ENCODE measurements around the gene FLT4.
"Not testable (repeated sequence)": the region's sequence is repeated elsewhere in the genome, so short reads cannot be mapped to it uniquely, and the experiment has no call there.

Gene FLT4

GRCh38 chr5:180649297-180650039, at the start of gene FLT4:
Gene FLT4 (minus strand): TSS chr5:180649600. CDS start chr5:180649545, 55 bp downstream.
- peak in 1 of 4 experiments; percentile 10 for DNase-seq

GRCh38 chr5:180699042-180699441, 49.6 kb upstream of the FLT4 start:
- DNase-seq: no peak

- no peak for DNase-seq
These were observed 46.7 kb upstream of the FLT4 start for GRCh38 chr5:180696116-180696515.

- DNase-seq: no peak
These were observed 43.0 kb upstream of the FLT4 start for GRCh38 chr5:180692429-180692828.

GRCh38 chr5:180691046-180691445, 41.6 kb upstream of the FLT4 start:
- no peak for DNase-seq

- DNase-seq: no peak
These were observed 41.2 kb upstream of the FLT4 start for GRCh38 chr5:180690562-180690961.

- no peak for DNase-seq
These were observed 40.4 kb upstream of the FLT4 start for GRCh38 chr5:180689775-180690174.

- DNase-seq: peak in 2 of 4 experiments; percentile 11 to 39
These were observed 39.8 kb upstream of the FLT4 start for GRCh38 chr5:180689071-180689694.

- no peak for DNase-seq
These were observed 39.1 kb upstream of the FLT4 start for GRCh38 chr5:180688330-180689070.

- DNase-seq: not testable (repeated sequence)
These were observed 37.4 kb upstream of the FLT4 start for GRCh38 chr5:180686799-180687198.

GRCh38 chr5:180684623-180685161, 35.3 kb upstream of the FLT4 start:
- peak in 2 of 4 experiments; percentile 9 to 15 for DNase-seq

- DNase-seq: no peak
These were observed 34.0 kb upstream of the FLT4 start for GRCh38 chr5:180683220-180683922.

GRCh38 chr5:180682560-180682959, 33.2 kb upstream of the FLT4 start:
- DNase-seq: no peak

- not testable (repeated sequence) for DNase-seq
These were observed 32.6 kb upstream of the FLT4 start for GRCh38 chr5:180682008-180682407.

- not testable (repeated sequence) for DNase-seq
These were observed 28.9 kb upstream of the FLT4 start for GRCh38 chr5:180678319-180678718.

GRCh38 chr5:180675036-180675635, 25.7 kb upstream of the FLT4 start:
- DNase-seq: no peak

- not testable (repeated sequence) for DNase-seq
These were observed 24.7 kb upstream of the FLT4 start for GRCh38 chr5:180674090-180674475.

GRCh38 chr5:180673371-180674089, 24.1 kb upstream of the FLT4 start:
- DNase-seq: no peak

- not testable (repeated sequence) for DNase-seq
These were observed 22.6 kb upstream of the FLT4 start for GRCh38 chr5:180671958-180672524.

GRCh38 chr5:180670586-180671359, 21.4 kb upstream of the FLT4 start:
- peak in 1 of 4 experiments; percentile 44 for DNase-seq

Measured in activated naive CD4-positive, alpha-beta T cell (primary cell).